ENCODE results near the gene CYSTM1.
A peak's percentile ranks its signal among the peaks of the same experiment; 100 is the strongest.

The CYSTM1 gene

DNA sequence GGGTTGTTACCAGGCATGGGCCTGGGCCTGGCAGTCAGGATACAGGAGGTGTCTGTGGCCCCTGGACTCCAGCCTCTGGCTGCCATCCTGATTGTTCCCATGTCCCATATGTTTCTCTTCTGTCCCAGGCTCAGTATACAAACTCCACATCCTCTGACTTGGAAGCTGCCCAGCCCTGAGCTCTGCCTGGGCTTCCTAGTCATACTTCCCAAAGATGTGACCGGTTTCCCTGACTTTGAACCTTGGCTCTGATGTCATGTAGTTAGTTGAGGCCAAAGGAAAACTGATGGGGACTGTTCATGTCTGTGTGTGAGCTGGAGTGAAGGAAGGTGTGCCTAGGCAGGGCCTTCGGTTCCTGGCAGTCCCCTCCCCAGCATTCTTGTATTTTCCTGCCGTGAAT is 50.4 kb downstream of the CYSTM1 start:
- peak; percentile 48 for DNase-seq (ENCODE audit: low read depth)
- TF ChIP-seq, protein P1, sequence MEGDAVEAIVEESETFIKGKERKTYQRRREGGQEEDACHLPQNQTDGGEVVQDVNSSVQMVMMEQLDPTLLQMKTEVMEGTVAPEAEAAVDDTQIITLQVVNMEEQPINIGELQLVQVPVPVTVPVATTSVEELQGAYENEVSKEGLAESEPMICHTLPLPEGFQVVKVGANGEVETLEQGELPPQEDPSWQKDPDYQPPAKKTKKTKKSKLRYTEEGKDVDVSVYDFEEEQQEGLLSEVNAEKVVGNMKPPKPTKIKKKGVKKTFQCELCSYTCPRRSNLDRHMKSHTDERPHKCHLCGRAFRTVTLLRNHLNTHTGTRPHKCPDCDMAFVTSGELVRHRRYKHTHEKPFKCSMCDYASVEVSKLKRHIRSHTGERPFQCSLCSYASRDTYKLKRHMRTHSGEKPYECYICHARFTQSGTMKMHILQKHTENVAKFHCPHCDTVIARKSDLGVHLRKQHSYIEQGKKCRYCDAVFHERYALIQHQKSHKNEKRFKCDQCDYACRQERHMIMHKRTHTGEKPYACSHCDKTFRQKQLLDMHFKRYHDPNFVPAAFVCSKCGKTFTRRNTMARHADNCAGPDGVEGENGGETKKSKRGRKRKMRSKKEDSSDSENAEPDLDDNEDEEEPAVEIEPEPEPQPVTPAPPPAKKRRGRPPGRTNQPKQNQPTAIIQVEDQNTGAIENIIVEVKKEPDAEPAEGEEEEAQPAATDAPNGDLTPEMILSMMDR (conservative IDR thresholded peaks at IDR 0.05; ENCODE audit: control insufficient read depth, insufficient read depth, low read depth, low read length) = no peak
- no peak overlapping the region for H3K4me3 ChIP-seq (ENCODE audit: control insufficient read depth, low read depth, low read length)

DNA sequence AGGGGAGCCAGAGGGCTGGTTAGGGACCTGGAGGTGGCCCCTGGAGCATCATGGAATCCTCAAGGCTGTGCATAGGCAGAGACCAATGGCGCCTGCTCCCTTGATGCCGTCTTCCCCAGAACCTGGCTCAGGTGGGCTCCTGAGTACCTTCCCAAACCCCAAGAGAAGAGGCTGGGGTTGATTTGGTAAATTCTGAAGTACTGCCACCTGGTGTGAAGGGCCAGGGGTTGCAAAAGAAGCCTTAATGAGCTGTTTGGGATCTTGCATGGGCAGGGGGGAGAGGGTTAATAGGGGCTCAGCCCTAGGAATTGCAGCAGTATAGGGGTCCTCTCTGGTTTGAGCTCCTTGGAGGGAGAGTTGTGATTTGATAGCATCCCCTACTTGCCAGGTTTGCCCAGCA is 52.1 kb downstream of the CYSTM1 start:
- TF ChIP-seq, protein P1 (conservative IDR thresholded peaks at IDR 0.05; ENCODE audit: control insufficient read depth, insufficient read depth, low read depth, low read length) = no peak
- DNase-seq (ENCODE audit: low read depth) = no peak
- H3K4me3 ChIP-seq (ENCODE audit: control insufficient read depth, low read depth, low read length) = no peak overlapping the region

DNA sequence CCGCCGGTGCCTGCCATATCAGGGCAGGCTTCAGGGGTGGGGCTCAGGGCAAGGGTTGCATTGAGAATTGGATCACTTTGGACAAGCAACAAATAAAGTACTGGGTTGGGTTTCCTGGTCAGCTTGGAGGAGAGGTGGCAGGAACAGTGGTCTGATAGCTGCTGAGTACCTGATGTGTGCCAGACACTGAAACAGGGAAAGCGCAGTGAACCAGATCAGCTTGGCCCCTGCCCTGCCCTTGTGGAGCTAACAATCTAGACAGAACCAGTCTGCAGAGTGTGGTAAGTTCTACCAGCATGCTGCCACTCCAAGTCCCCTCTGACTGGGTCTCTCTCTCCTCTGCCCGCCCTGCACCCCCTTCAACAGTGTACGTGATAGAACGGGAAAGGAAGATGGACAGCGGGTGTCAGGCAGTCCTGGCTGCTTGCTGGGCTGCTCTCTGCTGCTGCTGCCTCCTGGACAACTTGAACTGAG is 53.4 kb downstream of the CYSTM1 start:
- no peak overlapping the region for H3K4me3 ChIP-seq (ENCODE audit: control insufficient read depth, low read depth, low read length)
- TF ChIP-seq, protein P1 (conservative IDR thresholded peaks at IDR 0.05; ENCODE audit: control insufficient read depth, insufficient read depth, low read depth, low read length) = no peak
- no peak for DNase-seq (ENCODE audit: low read depth)

DNA sequence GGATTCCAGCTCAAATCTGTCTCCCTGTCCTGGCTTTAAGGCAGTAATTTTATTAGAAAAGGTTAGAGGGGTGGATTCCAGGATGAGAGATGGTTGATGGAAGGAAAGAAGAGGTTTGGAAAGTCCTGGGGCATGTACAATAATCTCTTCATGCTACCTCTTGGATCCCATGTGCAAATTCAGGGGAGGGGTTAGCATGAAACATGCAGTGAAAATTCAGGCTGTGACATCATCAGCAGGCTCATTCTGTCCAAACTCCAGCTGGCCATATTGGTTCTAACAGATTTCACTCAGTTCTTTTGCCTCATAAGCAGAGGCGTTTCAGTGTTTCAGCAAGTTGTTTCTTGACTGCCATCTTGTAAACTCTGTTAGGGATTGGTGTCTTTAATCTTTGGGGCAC is 55.4 kb downstream of the CYSTM1 start:
- no peak for DNase-seq (ENCODE audit: low read depth)
- H3K4me3 ChIP-seq (ENCODE audit: control insufficient read depth, low read depth, low read length) = no peak overlapping the region
- TF ChIP-seq, protein P1 (conservative IDR thresholded peaks at IDR 0.05; ENCODE audit: control insufficient read depth, insufficient read depth, low read depth, low read length) = no peak

DNA sequence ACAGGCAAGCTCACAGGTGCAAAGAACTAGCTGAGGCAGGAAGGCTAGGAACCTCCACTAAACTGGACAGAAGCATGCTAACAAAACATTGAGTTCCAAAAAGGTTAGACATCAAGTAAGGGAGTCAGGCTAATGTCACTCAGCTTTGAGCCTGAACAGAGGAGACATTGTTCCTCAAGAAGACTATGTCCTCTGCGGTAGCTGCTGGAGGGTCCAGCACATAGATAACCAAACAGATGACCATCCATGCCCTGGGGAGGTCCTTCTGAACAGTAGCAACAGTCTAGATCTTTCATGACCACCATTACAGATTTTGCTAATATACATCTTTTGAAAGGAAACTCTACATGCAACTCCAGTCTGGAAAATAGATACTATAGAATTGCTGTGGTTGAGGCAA is 57.7 kb downstream of the CYSTM1 start:
- TF ChIP-seq, protein P1 (conservative IDR thresholded peaks at IDR 0.05; ENCODE audit: control insufficient read depth, insufficient read depth, low read depth, low read length) = no peak
- DNase-seq (ENCODE audit: low read depth) = no peak
- no peak overlapping the region for H3K4me3 ChIP-seq (ENCODE audit: control insufficient read depth, low read depth, low read length)

DNA sequence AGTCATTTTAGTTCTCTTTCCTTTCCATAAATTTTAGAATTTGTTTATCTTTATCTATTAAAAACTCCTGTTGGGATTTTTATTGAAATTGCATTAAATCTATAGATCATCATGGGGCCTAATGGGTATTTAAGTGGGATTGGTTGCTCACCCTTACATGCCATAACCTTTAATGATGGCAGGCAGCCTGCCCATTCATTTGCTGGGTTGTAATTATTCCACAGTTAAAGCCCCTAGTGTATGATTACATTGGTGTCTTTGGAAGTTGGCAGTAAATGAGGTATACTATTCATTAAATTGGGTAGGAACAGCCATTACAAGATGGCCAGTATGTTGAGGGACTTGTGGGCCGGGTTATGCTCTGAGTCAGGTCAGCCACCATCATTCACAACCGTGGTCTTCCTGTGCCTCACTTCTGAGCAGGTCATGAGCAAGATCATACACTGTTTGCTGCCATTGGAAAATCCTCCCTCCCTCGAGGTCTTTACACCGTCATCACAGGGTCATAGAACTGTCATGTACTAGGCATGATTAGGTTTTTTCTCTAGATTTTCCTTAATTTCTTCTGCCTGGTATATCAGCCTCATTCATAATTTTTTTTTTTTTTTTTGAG is 59.5 kb downstream of the CYSTM1 start:
- TF ChIP-seq, protein P1 (conservative IDR thresholded peaks at IDR 0.05; ENCODE audit: control insufficient read depth, insufficient read depth, low read depth, low read length) = no peak

More for the DNA sequence above, 59.5 kb downstream of the CYSTM1 start:
- DNase-seq (ENCODE audit: low read depth) = no peak
- no peak overlapping the region for H3K4me3 ChIP-seq (ENCODE audit: control insufficient read depth, low read depth, low read length)
